Measurements from ENCODE around the gene AMPD2. TPM values are rescaled to one million over a fixed set of nuclear protein-coding genes. Genes with fewer than 3 reads are reported as not detected.
A peak's percentile ranks its signal among the peaks of the same experiment; 100 is the strongest.
"Not testable (repeated sequence)": the region's sequence is repeated elsewhere in the genome, so short reads cannot be mapped to it uniquely, and the experiment has no call there.

Gene AMPD2
- polyA plus RNA-seq, 10 donors: 26.0 to 41.4 (median 34.1) TPM

DNA sequence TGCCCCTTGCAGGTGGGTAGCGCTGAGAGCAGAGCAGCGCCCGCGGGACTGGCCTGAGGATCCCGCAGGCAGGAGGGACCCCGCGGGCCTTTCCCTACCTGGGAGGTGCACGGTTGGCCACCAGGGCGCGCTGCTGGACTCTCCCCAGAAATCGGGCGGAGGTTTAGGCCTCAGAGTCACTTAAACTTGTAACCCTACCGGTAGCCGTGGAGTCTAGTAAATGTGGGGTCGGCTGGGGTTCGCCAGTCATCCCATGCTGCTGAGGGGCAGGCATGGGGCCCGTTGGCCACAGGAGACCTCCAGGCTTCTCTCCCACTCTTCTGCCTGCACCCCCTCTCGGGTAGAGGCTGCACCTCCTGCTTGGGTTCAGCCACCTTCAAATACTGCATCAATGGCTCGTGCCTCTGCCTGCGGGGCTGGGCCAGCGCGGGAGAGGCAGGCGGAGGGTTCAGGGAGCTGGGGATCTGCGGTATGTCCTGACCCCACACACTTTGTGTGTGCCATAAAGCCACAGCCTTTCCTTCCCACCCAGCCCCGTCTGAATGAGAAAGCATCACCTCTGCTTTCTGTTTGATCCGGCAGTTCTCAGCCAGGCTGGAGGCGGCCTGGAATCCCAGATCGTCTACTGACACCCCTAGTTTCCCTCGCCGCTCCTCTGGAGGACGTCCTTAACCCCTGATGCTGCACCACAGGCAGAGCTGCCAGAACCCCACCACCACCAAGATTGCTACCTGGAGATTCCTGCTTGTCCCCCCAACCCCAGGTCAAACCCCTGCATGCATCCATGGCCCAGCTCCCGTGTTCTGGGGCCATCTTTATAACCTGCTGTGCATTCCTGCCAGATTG lies 24.0 kb downstream of the AMPD2 start:
- DNase-seq: peak in 2 of 3 donors; percentile 67 to 84

DNA sequence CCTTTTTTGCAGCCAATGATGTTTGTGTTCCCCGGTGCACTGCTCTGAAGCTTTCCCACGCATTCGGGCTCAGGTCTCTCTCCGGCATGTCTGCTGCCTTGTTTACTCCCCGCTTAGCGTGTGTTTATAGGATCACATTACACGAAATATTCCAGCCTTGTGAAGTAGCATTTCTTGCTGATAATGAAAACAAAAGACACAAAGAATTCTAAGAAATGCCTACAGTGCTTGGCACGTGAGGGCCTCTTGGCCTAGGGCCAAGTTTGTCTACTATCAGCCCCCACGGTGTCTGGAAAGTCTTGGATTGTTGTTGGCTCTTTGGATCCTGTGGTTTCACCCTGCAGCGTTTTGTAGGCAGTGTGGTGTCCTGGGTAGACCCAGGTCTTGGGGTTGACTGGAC lies 25.0 kb downstream of the AMPD2 start:
- DNase-seq: no peak

DNA sequence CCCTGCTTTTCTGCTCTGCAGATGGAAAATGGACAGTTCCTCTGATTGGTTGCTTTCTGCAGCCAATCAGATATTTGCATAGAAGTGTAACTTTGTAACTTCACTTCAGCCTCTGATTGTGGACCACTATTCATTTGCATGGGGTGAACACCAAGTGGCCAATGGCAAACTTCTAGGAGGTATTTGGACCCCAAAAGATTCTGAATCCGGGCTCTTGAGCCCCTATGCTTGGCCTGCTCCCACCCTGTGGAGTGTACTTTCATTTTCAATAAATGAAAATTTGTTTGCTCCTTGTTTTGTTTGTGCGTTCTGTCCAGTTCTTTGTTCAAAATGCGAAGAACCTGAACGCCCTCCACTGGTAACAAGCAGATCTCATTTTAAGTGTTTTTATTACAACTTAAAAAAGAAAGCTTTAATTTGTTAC lies 29.9 kb downstream of the AMPD2 start:
- DNase-seq: peak; percentile 45 to 80 (median 58)

DNA sequence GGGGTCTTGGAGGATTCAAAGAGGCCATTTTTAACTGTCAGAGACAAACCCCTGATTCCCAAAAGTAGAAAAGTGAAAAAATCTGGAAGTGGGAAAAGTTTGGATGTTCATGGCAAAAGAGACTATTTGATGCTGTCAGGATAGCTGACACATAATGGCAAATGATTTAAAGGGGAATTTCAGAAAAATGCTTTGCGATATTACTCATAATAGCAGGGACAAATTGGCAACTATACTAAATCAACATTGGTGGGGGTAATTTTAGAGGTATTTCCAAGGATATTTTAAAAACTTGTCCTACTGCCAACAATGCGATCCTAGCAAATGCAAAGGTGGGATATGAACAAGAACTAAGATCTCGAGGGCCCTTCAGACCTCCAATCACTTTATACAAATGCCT lies 31.0 kb downstream of the AMPD2 start:
- peak in 1 of 3 donors; percentile 17 for DNase-seq

DNA sequence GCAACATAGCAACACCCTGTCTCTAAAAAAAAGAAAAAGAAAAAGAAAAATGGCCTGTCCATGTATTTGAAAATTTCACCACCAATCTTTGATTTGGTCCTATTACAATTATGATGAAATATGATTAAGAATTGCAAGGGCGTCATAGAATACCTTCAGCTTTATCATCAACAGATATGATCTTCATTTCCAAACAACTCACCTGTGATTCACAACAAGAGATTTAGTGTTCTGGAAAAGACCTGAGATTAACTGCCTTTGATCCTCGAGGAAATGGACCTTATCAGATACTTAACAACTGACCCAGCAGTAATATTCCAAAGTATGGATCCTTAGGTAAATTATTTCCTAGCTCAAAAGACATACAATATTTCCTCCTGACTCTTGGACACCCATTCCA lies 32.8 kb downstream of the AMPD2 start:
- no peak for DNase-seq

DNA sequence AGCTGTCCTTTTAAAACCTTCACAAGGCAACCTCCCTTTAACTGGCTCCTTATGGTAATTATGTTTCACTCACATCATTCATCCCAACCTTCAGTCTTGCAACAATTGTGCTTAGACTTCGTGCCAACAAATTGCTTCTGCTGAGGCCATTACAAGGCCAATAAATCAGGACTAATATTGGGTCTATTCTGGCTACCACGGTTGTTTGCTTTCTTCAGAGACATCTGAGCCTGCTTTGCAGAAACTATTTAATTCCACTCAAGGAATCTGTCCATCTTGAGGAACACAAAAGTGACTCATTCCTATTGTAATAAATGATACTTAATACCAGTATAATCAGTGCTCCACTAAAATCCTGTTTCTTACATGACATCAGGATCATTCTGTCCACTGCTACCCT lies 33.7 kb downstream of the AMPD2 start:
- DNase-seq: no peak

DNA sequence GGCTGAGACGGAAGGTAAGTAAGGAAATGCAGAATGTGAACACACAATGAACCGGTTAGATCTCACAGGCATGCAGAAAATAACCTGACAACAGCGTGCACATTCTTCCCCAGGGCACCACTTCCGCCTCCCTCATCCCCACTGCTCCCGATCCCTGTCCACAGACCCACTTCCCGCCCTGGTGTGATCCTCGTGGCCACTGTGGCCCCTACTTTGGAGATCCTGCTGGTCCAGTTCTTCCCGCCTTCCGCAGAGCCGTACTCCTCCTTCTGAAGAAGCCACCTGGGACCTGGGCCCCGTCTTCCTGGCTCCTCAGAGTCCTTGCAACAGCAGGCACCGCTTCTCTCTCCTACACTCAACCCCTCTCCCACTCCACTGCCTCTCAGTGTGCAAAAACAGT lies 34.9 kb downstream of the AMPD2 start:
- no peak for DNase-seq

DNA sequence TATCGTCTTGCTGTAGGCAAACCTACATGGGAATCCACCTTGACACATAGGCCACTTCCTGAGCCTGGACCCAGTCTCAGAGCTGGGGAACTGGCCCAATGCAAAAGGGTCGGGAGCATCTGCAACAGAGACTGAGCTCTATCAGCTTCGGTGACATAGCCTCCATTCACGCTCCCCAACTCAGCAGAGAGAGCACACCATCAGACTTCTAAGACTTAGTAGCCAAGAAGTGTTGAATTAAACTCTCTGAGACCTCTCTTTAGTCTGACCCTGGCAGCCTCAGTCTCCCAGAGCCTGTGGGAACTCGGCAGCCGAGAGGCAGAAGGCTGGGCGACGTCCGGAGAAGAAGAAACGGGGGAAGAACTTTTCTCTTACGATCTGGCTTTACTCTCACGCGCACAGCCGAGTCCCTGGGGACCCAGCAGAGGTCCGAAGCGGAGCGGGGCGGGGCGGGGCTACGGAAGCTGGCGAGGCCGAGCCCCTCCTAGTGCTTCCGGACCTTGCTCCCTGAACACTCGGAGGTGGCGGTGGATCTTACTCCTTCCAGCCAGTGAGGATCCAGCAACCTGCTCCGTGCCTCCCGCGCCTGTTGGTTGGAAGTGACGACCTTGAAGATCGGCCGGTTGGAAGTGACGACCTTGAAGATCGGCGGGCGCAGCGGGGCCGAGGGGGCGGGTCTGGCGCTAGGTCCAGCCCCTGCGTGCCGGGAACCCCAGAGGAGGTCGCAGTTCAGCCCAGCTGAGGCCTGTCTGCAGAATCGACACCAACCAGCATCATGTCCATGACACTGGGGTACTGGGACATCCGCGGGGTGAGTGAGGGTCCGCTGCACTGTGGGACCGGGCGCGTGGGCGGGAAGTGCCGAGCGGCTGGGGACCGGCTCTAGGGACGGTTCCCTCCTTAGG lies 36.2 kb downstream of the AMPD2 start, which contains the start of gene GSTM4:
GSTM4 (plus strand) TSS at position 485 of the 905 bp plus-strand sequence; CDS start at position 776, 291 bp downstream.
- DNase-seq: peak; percentile 68 to 92 (median 81)

DNA sequence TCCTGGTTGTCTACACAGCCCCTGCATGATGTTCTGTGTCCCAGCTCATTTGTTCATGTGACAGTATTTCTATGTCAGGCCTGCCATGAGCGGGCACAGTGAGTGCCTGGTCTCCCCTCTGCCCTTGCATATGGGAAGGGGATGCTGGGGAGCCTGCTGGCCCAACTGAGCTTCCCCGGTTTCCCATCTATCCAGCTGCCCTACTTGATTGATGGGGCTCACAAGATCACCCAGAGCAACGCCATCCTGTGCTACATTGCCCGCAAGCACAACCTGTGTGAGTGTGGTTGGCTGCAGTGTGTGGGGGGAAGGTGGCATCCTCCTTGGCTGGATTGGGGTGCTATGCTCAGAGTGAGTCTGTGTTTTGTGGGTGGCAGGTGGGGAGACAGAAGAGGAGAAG lies 37.8 kb downstream of the AMPD2 start:
- no peak for DNase-seq

DNA sequence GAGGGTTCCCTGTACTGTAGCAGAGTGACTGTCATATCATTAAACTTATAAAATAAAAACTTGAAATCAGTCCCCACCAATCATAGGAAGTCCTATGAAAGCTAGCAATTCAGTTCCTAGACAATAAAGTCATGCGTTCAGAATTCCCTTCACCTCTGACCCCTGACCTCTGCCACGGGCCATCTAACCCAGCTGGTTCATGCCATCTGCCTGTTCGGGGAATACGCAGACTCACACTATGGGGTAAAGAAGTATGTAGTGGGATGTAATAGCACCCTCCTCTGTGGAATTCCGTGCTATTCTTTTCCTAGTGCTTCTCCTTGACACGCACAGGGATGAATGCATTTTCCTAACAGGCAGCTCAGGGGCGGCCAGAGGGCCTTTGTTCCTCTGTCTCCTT lies 38.3 kb downstream of the AMPD2 start:
- DNase-seq: no peak

DNA sequence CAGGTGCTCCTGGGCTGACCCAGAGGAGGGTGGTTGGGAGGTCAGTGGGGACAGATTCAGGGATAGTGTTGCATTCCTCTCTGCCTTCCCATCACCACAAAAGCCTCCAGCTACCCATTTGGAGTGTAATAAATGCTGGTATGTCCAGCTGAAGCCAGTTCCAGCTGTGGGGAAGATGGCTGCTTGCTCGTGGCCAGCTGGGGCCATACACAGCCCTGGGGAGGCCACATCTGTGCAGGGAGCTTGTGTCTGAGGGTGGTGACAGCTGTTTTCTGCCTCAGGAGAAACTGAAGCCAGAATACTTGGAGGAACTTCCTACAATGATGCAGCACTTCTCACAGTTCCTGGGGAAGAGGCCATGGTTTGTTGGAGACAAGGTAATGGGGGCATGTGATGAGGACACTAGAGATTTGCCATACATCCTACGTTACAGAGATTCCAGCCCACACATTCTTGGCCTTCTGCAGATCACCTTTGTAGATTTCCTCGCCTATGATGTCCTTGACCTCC lies 39.0 kb downstream of the AMPD2 start:
- DNase-seq: no peak

DNA sequence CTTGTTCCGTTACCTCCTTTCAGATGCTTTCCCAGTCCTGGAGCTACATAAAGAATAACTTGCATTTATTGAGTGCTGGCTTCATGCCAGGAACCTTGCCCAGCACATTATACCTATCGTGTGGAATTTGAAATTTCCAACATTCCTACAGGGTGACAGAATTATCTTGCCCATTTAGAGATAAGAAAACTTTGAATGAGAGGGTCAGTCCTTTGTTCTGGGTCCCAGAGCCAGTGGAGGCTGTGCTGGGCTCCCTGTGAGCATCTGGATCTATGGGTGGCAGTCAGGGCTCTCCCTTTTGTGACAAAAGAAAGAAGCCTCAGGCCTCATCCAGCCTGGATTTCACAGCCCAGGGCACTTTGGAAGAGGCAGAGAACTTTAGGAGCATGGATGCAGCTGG lies 39.5 kb downstream of the AMPD2 start:
- DNase-seq: no peak

DNA sequence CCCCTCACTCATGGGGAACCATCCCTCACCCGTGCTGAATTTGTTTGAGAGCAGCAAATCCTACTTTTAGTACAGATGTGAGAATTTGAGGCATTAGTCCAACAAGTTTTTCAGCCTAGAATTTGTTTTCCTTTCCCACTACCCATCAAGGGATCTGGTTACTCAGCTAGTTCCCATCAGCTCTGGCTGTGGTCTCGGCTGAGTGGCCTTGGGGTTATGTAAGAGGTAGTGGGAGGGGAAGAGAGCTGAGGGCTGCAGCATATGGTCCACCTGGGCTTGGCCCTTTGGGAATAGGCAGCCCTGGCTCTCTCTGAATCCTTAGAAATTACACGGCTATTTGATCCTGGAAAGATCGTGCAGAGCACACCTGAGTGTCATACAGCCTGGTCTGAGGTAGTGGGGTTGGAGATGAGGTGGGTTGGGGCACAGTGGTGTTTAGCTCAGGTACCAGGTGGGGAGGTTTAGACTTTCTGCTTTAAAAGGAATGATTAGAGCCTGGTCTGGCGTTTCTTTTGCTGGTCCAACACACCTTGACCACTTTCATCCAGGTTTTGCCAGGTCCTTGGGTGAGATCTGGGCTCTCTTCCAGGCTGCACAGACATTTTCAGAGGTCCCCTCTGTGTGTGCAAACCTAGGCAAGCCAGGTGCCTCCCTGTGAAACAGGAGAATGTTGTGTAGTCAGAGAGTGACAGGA lies 40.5 kb downstream of the AMPD2 start:
- DNase-seq: no peak

DNA sequence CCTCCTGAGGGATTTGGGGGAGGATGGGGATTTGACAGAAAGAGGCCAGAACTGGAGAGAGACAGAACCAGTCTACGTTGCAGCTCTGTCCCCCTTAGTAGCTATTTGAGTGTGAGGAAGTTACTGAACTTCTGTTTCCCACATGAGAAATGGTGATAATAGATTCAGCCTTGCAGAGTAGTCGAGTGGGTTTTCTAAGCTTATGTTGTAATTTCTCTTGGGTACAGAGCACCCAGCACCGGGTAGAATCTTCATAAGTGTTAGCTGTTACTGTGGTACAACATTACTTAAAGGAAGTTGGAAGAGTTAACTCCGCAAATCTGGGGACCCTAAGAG lies 41.0 kb downstream of the AMPD2 start:
- not testable (repeated sequence) for DNase-seq

DNA sequence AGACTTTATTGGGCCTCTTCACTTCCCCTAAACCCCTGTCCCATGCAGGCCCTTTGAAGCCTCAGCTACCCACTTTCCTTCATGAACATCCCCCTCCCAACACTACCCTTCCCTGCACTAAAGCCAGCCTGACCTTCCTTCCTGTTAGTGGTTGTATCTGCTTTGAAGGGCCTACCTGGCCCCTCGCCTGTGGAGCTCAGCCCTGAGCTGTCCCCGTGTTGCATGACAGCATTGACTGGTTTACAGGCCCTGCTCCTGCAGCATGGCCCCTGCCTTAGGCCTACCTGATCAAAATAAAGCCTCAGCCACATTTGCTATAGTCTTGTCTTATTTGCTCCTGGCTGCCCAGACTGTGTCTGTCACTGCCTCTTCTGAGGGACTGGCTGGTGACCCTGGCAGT lies 41.8 kb downstream of the AMPD2 start:
- no peak for DNase-seq

DNA sequence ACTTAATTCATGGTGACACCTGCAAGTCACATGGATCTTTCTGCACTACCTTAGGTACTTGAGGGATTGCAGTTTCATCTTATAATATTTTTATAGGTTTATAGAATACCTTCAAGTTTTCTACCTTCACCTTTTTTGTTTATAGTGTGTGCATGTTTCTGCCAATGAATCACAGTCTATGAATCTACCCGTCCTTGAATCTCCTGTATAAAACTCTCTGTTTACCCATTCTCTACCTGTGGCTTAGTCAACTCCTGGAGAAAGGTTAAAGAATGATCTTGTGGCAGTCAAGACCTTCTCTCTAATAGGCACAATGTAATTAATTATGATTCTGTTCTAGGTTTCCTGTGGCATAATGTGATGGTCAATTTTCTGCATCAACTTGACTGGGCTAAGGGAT lies 45.0 kb downstream of the AMPD2 start:
- DNase-seq: no peak

DNA sequence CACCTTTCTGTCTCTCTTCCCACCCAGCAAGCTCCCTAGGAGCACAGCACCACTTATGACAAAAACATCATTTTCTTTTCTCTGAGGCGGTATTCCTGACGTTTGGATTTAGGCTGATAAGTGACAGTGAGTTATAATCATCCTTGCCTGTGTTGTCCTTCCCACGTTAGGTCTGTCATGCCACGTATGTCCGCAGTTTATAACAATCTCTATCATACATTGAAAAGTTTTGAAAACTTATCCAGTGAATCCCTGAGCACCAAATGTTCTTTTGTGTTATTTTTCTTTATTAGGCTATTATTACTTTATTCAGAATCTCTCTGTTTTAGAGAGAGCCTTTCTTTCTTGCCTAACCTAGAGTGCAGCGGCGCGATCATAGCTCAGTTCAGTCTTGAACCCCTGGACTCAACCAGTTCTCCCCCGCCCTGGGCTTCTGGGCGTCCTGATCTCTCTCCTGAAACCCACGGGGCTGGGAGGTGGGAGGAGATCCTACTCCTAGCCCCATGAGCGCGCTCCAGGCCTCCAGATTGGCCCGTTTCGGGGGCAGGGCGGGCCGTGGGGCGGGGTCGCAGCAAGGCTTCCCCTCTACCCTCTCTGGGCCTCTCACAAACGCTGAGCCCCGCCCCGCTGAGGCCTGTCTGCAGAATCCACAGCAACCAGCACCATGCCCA lies 48.0 kb downstream of the AMPD2 start, which contains the start of gene GSTM2:
GSTM2 (plus strand) TSS at position 606 of the 671 bp plus-strand sequence; CDS start at position 665, 59 bp downstream.
- peak; percentile 91 to 97 (median 94) for DNase-seq

DNA sequence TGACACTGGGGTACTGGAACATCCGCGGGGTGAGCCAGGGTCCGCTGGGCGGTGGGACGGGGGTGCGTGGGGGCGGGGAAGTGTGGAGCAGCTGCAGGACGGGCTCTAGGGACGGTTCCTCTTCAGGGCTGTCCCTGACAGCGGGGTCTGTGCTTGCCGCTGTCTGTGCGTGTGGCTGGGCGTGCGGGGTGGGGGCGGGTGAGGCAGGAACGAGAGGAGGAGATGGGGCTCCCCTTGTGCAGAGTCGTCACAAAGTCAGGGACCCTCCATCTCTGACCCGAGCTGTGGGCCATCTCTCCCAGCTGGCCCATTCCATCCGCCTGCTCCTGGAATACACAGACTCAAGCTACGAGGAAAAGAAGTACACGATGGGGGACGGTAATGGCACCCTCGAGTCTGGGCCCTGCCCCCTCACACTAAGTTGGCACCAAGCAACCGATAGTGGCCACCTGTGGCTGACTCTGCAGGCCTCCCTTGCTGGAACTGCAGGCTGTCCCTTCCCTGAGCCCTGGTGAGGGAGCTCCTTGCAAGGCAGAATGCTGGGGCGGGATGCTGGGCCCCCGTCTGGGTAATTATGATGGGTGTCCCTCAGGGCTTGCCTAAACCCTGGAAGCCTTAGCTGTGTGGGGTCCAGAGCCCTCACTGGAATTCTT lies 48.6 kb downstream of the AMPD2 start:
- DNase-seq: no peak

DNA sequence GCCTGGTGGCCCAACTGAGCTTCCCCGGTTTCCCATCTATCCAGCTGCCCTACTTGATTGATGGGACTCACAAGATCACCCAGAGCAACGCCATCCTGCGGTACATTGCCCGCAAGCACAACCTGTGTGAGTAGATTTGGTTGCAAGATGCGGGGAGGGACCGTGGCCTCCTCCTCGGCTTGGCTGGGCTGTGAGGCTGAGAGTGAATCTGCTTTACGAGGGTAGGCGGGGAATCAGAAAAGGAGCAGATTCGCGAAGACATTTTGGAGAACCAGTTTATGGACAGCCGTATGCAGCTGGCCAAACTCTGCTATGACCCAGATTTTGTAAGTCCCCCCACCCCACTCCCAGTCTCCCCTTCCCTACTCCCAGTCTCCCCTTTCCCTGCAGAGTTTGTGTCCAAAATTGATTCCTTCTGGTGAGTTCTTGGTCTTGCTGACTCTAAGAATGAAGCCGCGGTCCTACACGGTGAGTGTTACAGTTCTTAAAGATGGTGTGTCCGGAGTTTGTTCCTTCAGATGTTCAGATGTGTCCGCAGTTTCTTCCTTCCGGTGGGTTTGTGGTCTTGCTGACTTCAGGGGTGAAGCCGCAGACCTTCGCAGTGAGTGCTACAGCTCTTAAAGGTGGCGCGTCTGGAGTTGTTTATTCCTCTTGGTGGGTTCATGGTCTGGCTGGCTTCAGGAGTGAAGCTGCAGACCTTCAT lies 49.8 kb downstream of the AMPD2 start:
- no peak for DNase-seq

DNA sequence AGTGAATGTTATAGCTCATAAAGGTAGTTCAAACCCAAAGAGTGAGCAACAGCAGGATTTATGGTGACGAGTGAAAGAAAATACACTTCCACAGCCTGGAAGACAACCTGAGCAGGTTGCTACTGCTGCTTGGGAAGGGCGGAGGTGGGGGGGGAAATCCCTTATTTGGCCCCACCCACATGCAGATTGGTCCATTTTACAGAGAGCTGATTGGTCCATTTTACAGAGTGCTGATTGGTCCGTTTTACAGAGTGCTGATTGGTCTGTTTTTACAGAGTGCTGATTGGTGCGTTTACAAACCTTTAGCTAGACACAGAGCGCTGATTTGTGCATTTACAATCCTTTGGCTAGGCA lies 50.3 kb downstream of the AMPD2 start:
- not testable (repeated sequence) for DNase-seq
